ENCODE data around the gene TXNDC9.

GRCh38 chr2:99317161-99317872 lies 18.8 kb downstream of the TXNDC9 start:
- no peak for TF ChIP-seq EP300 (IDR thresholded peaks at IDR 0.05)
- TF ChIP-seq CTCF (IDR thresholded peaks at IDR 0.05): no peak
- TF ChIP-seq POLR2A (IDR thresholded peaks at IDR 0.05): no peak
